HG03565 (cell line): ENCODE data around the gene KREMEN1.
A peak's percentile ranks its signal among the peaks of the same experiment; 100 is the strongest.

ENCODE experiments used
- ATAC-seq: cut with Tn5 transposase; IDR thresholded peaks from one replicate; pipeline ENCODE4 v1.9.1; 2021; ENCODE audit warnings: mild to moderate bottlenecking, moderate library complexity; ENCODE audit not compliant: unreplicated experiment

Gene KREMEN1

DNA sequence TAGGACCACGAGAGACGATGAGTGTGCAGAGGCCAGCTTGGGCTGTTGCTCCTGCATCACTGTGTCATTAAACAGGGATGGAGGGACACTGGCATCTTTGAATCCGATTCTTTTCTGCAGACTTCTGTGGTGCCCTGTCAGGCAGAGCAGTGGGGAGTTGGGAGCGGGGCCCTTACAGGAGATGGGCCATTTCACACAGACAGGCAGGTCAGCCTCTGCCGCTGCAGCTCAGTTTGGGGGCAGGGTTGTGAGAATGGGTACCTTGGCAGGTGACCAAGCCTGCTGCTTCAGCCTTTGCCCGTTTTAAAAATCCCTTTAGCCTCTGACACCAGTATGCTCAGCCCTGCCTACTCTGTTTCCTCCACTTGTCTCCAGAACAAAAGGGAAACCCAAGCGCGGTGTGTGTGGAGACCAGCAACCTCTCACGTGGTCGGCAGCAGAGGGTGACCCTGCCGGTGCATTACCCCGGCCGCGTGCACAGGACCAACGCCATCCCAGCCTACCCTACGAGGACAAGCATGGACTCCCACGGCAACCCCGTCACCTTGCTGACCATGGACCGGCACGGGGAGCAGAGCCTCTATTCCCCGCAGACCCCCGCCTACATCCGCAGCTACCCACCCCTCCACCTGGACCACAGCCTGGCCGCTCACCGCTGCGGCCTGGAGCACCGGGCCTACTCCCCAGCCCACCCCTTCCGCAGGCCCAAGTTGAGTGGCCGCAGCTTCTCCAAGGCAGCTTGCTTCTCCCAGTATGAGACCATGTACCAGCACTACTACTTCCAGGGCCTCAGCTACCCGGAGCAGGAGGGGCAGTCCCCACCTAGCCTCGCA is 23.8 kb upstream of the KREMEN1 start:
- ATAC-seq: no peak

DNA sequence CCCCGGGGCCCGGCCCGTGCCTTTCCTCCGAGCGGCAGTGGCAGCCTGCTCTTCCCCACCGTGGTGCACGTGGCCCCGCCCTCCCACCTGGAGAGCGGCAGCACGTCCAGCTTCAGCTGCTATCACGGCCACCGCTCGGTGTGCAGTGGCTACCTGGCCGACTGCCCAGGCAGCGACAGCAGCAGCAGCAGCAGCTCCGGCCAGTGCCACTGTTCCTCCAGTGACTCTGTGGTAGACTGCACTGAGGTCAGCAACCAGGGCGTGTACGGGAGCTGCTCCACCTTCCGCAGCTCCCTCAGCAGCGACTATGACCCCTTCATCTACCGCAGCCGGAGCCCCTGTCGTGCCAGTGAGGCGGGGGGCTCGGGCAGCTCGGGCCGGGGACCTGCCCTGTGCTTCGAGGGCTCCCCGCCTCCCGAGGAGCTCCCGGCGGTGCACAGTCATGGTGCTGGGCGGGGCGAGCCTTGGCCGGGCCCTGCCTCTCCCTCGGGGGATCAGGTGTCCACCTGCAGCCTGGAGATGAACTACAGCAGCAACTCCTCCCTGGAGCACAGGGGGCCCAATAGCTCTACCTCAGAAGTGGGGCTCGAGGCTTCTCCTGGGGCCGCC is 23.1 kb upstream of the KREMEN1 start:
- no peak for ATAC-seq

- no peak for ATAC-seq
Observed at GRCh38 chr22:29050457-29050856, 22.4 kb upstream of the KREMEN1 start.

DNA sequence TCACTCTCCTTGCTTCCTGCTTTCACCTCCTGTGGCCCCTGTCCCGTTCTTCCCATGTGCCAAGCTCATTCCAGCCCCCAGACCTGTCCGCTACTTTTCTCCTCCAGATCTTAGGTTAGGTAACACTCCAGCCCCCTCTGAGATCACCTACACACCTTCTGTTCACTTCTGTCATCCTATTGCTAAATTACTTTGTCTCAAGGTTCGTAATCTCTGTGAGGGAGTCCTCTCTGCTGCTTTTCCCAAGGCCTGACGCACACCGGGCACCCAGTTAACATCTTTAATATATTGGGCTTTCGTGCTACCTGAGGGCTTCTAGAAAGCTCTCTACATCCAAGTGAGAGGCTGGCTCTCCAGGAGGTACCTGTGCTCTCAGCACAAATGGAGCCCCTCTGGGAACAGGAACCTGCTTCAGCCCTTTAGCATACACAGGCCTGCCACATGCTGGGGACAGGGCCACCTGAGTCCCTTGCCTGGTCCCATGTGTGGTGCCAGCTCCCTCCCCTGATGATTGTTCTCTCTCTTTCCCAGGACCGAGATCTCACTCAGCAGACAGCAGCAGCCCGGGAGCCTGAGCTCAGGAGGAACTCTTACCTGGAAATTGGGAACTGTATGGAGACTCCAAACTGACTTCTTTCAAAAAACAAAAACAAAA is 19.7 kb upstream of the KREMEN1 start:
- no peak for ATAC-seq

GRCh38 chr22:29054251-29054767 is 18.5 kb upstream of the KREMEN1 start:
- ATAC-seq: no peak

DNA sequence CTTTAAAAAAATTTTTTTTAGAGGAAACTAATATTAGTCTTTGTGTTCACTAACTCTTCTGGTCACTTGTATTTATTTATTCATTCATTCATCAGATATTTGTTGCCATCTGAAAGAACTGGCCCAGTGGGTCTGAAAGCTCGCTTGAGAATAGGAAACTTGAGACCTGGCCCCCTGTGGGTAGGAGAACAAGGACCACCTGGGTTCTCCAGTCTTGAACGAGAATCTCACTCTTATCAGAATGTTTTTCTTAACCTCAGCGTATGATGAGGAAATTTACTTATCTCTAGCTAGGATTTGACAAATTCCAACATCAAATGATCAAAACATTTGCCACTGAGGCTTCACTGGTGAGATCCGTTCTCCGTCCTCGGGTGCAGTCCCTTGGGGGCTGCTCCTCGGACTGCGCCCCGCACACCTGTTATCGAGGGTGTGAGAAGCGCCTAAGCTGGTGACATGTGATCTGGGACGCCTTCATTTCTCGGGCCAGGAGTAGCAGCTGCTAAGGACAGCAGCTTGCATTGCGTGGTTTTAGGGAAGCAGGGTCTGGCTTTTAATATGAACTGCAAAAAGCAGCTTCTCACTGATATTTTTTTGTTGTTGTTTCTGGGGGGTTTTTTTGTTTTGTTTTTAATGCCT is 17.5 kb upstream of the KREMEN1 start:
- ATAC-seq: no peak

- ATAC-seq: no peak
Observed at GRCh38 chr22:29056472-29056871, 16.4 kb upstream of the KREMEN1 start.

DNA sequence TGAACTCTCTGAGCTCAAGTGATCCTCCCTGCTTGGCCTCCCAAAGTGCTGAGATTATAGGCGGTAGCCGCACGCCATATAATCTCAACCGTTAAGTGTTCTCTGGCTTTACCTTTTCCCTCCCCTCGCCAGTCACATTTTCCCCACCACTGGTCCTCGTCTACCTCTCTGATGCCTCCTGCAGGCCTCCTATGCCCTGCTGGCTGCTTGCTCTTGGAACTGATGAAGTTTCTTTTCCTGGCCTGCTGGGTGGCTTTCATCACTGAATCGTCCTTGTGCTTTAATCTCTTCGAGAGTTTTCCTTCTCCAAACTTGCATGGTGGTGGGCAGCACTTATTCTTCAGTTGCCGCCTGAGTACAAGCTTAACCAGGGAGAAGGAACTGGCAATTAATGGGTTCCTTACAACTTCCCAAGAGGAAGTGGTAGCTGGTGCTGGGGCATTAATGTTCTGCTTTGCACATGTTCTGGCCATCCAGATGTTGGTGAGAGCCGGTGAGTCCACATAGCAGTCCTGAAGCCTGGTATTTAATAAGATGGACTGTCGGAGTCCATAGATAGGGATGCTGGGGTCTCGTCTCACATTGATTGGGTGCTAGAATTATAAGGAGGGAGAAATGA is 12.5 kb upstream of the KREMEN1 start:
- ATAC-seq: no peak

DNA sequence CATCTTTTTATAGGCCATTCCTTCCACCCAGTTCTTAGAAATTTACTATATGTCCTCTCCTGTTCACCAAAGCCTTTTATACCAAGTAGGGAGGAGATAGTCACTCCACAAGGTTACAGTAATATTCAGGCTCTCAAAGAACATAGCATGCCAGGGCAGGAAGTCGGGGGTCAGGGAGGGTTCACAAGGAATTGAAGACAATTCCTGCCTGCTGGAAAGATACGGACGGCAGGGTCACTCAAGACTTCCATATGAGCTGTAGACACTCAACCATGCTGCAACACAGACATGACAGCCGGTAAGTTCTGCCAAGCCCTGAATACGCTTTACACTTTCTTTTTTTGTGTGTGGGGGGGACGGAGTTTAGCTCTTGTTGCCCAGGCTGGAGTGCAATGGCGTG is 11.9 kb upstream of the KREMEN1 start:
- no peak for ATAC-seq

DNA sequence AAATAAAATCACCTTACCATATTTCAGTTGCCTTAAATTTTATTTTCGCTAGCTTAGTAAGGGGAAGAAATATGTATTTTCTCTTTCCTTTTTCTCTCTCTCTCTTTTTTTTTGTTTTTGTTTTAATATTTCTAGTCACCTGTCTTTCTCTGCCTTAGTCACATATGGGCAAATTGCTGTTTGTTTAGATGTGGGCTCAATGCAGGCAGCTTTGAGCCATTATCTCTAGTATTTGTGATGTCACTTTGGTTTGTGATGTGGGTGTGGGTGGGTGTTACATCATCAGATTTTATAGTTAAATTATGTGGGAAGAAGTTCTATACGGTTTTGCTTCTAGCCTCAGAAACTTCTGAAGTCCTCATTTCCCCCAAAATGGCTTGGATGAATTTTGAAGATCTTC is 11.1 kb upstream of the KREMEN1 start, which contains the start of gene C22orf31:
Gene C22orf31 (minus strand): TSS at position 59 of the 400 bp plus-strand sequence. CDS start 39 bp downstream, at position 20.
- no peak for ATAC-seq

DNA sequence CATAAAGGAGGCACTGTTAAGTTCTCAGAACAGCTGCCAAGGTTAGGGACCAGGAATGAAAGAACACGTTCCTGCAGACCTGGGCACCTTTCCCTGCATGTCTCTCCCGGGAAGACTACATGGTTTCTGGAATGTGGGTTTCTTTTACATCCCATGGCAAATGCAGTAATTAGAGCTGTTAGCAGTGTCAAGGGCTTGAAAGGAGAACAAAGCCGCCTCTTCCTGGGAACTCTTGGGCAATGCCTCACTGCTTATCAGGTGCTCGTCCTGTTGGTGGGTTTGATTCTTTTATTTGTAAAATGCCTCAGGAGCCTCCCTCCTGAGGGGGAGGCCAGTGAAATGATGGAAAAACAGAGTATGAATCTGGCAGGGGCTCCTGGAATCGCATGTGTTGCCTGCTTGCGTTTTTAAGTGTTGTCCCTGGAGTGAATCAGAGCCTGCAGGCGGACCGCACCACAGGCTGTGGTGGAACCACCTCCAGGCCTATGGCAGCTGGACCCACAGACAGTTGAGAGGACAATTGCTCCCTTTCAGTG is 10.5 kb upstream of the KREMEN1 start:
- ATAC-seq: no peak

GRCh38 chr22:29065468-29066190 is 7.2 kb upstream of the KREMEN1 start:
- ATAC-seq: no peak

GRCh38 chr22:29069463-29069862 is 3.4 kb upstream of the KREMEN1 start:
- ATAC-seq: no peak

DNA sequence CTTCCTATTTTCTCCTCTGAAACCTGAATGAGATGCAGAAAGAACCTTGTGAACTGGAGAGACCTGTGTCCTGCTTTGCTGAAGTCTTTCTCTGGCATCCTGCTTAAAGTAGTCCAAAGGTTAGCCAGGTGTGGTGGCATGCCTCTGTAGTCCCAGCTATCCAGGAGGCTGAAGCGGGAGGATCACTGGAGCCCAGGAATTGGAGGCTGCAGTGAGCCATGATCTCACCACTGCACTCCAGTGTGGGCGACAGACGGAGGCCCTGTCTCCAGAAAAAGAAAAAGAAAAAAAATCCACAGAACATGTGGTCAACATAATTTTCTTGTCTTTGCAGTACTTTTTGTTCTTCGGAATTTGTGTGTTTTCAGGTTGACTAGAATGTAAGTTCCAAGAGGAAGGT is 2.3 kb upstream of the KREMEN1 start:
- ATAC-seq: no peak

DNA sequence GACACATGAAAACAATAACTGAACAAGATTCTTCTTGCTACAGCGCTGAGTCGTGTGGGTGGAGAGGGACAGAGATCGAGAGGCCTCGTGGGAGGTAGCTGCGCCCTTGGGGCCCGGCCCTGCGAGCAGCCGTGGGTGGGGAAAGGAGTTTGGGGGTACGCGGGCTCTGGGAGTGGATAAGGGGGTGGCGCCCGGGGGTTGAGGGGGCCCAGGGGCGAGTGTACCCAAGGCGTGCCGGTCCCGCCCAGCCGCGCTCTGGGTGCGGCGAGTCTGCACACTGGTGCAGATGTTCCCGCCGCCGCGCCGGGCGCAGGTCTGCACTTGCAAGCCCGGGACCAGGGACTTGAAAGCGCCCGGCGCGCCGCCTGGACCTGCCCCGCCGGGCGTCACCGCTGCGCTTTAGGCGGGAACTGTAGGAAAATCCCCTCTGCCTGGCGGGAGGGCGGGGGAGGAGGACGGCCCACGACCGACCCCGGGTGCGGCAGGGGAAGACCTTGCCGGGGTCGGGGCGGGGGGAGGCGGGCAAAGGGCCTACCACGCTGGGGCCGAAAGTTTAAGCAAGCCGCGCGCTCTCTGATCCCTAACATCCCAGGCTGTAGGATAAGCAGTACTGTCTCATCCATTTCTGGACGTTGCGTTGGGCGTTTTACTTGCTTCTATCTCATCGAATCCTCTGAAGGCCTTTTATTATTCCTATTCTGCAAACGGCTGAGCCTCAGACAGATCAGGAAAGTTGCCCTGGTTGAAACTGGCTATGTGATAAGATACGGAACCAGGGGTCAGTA is 1.4 kb upstream of the KREMEN1 start:
- no peak for ATAC-seq

- ATAC-seq: peak; percentile 63
Observed at GRCh38 chr22:29072193-29072978, 449 bp upstream of the KREMEN1 start.

- ATAC-seq: no peak
Observed at GRCh38 chr22:29073618-29074275, 912 bp downstream of the KREMEN1 start.

DNA sequence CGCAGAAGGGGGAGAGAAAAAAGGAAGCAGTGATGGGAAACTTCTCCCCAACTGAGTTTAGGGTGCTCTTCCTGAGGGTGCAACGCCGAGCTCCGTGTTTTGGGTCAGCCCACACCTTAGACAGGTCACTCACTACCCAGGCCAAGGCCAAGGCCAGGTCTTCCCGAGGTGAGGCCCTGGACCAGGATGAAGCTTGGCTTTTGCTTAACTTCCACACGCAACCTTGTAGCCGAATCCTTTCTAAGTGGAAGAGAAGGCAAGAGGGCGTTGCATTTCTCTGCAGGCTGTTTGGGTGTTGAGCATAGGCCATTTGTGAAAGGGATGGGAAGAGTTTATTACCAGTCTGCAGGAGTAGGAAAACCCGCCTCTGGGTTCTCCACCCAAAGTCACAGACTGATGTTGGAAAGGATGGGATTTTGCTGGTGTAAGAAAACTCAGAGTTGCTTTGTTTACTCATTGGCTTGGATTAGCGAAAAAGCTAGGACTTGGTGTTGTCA is 1.5 kb downstream of the KREMEN1 start:
- ATAC-seq: no peak
